ENCODE results near the gene PPP2R5C. TPM values are rescaled to one million over a fixed set of nuclear protein-coding genes. Genes with fewer than 3 reads are reported as not detected.

Gene PPP2R5C
- total and polyA plus RNA-seq, 2 of the 8 experiments (the other 6 are each of a cell fraction or from before 2014, with no cell fraction given): 49.6 to 95.9 TPM

DNA sequence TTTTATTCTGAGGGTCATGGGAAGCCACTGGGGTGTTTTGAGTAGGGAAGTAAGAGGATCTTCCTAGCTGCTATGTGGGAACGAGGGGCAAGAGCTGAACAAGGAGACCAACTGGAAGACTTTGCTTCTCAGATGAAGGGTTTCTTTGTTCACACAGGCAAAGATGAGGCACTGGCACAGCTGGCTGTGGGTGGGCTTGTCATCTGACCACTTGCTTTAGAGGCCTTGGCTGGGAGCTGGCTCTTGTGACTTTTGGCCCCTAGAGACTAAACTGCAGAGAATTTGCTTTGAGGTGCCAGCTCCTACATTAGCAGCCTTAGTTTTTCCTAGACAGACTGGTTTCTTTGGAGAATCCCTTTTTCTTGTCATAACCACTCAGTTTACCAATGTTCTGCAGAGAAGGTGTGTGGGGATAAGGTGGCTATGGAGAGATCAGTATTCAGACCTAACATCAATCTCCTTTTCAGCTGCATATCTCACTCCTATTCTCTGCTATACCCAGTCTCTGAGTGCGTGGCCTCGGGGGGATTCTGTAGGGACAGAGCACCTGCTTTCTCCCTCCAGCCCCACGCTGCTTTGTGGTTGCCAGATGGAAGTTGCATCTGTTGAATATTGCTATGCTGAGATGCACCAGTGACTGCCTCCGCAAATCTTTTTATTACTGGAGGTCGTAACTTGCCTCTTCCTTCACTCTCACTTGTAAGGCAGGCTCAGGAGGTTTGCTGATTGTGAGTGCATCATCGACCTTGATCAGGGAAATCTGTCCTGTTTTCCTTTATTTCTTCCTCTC is 12.7 kb downstream of the PPP2R5C start (continued):
- TF ChIP-seq SP1 (IDR thresholded peaks at IDR 0.05; ENCODE audit: low read depth, low read length): no peak
- TF ChIP-seq, protein P1, sequence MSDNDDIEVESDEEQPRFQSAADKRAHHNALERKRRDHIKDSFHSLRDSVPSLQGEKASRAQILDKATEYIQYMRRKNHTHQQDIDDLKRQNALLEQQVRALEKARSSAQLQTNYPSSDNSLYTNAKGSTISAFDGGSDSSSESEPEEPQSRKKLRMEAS (IDR thresholded peaks at IDR 0.05): no peak
